ENCODE data around the gene SHROOM3.

Gene SHROOM3

DNA sequence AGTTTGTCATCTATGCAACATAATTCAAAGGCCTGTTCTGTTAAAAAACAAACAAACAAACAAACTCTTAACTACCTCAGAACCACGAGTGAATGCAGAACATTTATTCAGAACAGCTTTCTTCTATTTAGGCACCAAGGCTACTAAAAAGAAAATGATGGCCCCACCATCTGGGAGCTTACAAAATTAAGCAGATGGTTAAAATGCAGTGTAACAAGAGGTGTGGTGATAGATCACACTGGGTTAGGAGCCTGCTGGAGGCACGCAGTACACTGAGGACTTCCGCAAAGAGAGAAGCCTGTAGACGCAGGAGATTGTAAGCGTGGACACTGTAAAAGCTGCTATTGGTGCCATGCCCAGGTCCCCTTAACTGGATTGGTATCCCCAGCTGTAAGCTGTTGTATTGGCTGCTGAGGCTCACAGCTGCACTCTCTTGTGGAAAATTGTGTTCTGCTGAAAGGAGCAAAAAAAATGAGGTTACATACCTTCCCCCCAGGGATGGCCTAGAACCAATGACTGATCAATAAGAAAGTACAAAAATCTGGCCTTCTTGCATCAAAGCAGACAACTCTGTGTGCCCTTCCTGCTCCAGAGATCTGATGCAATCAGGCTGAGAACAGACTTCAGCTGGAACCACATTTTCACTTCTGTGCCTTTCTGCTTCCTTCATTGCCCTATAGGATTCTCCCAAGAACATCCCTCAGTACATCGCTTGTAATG, 60.0 kb downstream of the SHROOM3 start:
- DNase-seq (ENCODE audit: low spot score) = no peak

DNA sequence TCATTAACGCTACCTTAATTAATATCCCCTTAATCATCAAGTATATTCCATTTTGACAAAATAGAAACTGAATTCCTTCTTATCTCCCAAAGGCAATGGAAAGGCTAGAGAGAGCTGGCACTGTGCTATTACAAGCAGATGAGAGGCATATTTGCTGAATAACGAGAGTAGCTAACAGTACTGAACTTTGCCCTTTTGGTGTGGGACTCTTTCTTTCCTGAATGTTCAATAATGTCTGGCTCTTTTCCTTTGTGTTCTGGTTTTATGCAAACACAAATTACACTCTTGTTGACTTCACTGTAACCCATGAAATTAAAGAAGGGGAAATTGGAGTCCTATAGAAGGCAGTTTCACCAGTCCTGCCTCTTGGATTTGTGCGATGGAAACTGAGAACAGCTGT, 63.5 kb downstream of the SHROOM3 start:
- no peak for DNase-seq (ENCODE audit: low spot score)

- no peak for DNase-seq (ENCODE audit: low spot score)
Measured at GRCh38 chr4:76499461-76499860, 64.4 kb downstream of the SHROOM3 start.

DNA sequence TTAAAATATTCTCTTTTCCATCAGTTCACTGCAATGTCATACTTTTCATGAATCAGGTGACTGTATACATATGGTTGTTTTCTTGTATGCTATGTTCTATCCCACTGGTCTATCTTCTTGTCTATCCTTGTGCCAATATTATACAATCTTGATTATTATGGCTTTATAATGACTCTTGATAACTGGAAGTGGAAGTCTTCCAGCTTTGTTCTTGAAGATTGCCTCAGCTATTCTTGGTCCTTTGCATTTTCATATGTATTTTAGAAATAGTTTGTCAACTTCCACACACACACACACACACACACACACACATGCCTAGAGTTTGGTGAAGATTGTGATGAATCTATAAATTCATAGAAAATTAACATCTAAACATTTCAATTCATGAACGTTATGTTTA, 67.9 kb downstream of the SHROOM3 start:
- no peak for DNase-seq (ENCODE audit: low spot score)

DNA sequence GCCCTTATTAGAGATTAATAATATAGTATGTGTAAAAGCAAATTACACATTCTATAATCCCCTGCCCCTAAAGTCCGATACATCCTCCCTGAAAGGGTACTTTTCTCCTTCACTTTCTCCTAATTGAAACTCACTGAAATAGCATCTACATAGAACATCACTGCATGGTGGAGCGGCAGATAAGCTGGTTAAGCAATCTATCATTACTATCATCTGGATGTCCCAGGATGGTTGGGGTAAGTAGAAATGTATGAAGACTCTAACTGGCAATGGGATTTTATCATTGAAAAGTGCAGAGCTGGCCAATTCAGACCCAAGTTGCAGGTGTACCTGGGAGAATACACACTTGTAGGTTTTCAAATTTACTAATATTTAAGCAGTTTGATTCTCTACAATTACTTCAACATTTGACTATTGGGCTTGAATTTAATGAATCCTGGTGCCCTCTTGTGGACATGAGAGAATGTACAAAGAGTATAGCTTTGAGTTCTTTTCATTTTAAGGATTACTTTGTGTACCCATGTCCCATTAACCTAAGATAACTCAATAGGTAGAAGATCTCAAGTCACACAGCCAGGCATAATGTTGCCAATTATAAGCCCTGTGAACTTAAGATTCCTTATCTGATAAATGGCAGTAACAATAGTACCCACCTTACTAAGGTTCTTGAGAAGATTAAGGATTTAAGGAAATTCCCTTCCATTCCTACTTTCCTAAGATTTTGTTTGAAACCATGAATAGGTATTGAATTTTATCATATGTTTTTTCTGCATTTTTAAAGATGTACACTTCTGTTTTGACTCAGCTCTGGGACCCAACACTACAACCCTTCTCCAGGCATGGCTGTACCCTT, 69.8 kb downstream of the SHROOM3 start:
- peak; percentile 41 for DNase-seq (ENCODE audit: low spot score)

DNA sequence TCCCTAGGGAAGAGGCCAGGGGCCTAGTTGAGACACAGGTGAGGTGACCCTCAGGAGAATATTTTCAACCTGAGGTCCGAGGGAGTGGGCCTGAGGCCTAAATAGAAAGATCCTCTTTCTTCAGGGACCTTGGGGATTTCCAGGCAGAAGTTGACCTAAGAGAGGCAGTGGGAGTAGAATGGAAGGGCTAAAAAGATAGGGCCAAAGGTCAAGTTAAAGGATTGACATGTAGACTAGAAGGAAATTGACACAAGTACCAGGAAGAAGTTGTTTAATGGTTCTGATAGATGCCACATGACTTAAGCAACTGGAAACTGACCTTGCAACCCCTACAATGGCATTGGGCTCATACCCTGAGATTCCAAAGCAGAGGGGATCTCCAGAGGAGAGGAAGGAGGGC, 76.9 kb downstream of the SHROOM3 start:
- no peak for DNase-seq (ENCODE audit: low spot score)

DNA sequence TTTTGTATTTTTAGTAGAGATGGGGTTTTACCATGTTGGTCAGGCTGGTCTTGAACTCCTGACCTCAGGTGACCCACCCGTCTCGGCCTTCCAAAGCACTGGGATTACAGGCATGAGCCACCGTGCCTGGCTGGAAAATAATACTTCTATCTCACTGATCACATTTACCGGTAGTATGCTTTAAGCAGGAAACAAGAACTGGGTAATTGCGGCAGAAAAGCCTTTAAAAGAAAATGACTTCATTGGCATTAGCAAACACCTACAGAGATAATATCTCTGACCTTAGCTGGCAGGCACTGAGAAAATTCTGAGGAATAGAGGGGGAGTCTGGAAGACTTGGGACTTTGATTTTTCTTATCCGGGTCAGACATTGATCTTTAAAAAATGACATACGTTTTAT, 78.5 kb downstream of the SHROOM3 start:
- no peak for DNase-seq (ENCODE audit: low spot score)

- no peak for DNase-seq (ENCODE audit: low spot score)
Measured at GRCh38 chr4:76514087-76514486, 79.1 kb downstream of the SHROOM3 start.

DNA sequence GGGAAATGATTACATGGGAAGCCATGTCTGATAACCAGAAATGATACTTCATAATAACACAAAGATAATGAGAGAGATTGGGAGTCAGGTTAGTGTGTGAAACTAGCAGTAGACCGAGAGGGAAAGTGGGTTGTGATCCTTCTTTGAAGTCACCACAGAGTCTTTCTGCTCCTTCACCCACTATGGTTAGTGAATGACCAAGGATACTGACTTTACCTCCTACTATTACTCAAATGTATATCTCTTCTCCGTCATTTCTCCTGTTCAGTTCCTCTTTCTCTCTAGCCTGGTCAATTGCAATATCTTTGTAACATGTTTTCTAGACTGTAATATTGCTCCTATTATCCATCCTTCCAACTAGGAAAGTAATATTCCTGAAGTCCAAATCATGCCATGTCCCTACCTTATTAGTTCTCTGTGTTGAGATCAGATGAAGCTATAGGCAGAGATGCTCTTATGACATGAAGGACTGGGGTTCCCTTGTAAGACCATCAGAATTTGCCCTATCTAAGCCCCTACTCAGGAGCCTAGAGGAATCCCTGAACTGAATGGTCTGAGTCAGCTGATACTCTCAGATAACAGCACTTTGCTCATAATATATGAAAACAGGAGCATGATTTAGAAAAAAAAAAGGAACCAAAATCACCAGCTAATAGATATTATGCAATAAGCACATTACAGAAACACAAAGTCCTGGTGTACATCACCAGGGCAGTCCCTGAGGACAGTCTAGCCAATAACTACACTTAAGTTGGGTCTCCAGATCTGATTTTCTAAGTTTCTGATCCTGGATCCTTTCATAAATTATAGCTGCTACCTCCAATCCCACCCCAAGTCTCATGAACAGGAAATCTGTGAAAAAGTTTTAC, 81.2 kb downstream of the SHROOM3 start:
- DNase-seq (ENCODE audit: low spot score) = no peak

- no peak for DNase-seq (ENCODE audit: low spot score)
Measured at GRCh38 chr4:76518241-76518640, 83.2 kb downstream of the SHROOM3 start.

DNA sequence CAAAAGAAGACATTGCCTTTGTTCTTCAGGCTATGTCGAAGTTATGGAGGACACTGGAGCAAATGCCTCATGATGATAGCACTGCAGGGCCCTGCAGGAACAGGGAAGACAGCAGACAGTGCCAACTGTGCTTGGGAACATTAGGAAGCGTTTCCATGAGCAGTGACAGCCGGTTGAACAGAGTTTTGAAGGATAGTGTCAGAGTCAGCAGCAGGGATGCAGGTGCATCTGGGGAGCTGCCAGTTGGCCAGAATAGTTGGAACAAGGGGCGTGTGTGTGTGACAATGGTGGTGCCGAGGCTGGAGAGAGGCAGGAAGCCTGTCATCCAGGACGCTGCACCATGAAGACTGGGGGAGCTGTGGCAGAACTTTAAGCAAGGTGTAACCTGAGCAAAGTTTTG, 88.6 kb downstream of the SHROOM3 start:
- no peak for DNase-seq (ENCODE audit: low spot score)

DNA sequence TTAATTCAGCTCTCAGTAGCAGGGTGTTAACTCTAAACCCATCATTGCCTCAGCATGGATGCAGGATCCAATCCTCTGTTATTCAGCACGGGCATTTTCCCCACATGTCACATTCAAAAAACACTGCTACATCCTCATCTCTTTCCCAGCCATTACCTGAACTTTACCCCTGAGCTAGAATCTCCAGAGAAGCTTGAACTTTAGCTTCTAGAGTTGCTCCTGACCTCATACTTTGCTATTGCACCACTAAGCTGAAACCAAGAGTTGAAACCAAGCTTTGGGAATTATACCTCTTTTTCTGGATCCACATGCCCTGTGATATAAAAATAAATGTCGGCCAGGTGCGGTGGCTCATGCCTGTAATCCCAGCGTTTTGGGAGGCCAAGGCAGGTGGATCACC, 90.7 kb downstream of the SHROOM3 start:
- no peak for DNase-seq (ENCODE audit: low spot score)

- no peak for DNase-seq (ENCODE audit: low spot score)
Measured at GRCh38 chr4:76526585-76526990, 91.6 kb downstream of the SHROOM3 start.

- DNase-seq (ENCODE audit: low spot score) = no peak
Measured at GRCh38 chr4:76527666-76528065, 92.6 kb downstream of the SHROOM3 start.

GRCh38 chr4:76531597-76531996, 96.6 kb downstream of the SHROOM3 start:
- DNase-seq (ENCODE audit: low spot score) = no peak

DNA sequence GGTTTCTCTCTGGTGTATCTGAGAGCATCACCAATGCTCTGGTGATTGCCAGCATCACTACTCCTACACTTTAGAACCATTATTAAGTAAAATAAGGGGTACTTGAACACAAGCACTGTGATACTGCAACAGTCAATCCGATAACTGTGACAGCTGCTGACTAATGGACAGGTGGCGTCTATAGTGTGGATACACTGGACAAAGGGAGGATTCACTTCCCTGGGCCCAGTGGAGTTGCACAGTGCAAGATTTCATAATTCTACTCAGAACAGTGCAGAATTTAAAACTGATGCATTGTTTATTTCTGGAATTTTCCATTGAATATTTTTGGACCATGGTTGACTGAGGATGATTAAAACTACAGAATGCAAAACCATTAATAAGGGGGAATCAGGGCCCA, 97.8 kb downstream of the SHROOM3 start:
- DNase-seq (ENCODE audit: low spot score) = no peak

DNA sequence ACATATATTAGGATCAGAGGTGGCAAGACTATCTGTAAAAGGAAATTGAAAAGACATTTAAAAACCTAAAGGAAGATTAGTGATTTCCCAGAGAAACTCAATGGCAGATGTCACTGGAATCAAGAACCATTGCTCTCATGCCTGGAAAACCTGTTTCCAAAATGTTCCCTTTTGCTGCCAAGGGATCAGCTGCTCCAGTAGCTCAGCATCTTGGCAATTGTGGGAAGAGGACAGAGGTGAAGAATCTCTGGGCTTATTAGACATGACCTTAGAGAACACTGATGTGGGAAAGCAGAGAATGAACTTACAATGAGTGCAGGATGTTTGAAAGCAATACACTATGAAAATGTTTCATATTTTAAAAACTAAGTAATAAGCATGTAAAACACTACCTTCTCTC, 98.3 kb downstream of the SHROOM3 start:
- no peak for DNase-seq (ENCODE audit: low spot score)

- no peak for DNase-seq (ENCODE audit: low spot score)
Measured at GRCh38 chr4:76535603-76536372, 100.8 kb downstream of the SHROOM3 start.

GRCh38 chr4:76536373-76536689, 101.3 kb downstream of the SHROOM3 start:
- DNase-seq (ENCODE audit: low spot score) = no peak

GRCh38 chr4:76538296-76538695, 103.3 kb downstream of the SHROOM3 start:
- no peak for DNase-seq (ENCODE audit: low spot score)

DNA sequence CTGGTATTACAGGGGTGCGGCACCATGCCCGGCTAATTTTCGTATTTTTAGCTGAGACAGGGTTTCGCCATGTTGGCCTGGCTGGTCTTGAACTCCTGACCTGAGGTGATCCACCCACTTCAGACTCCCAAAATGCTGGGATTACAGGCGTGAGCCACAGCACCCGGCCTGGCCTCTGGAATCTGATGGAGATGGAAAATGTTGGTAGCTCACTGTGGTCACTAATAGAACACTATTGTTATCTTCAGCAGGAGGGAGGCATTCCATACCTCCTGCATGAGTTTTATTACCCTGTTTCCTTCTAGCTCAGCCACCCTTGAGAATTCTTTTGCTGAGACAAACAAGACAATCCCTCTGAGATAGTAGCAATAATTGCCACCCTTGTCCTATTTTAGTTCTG, 105.0 kb downstream of the SHROOM3 start:
- no peak for DNase-seq (ENCODE audit: low spot score)

DNA sequence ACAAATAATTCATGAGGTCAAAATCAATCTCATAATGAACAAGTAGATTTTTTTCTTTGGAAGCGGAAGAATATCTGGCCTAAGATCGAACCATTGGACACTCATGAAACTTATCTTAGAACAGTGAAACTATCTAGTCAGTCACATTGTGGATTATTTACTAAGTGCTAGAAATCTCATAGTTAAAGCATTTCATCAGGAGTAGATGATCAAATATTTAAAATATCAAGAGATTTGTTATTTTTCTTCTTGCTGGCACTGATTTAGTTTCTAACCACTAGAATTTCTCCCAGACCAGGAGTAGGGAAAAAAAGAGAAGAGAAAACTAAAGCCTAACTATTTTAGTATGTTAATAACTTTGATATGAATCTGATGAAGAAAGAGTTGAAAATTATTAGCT, 105.5 kb downstream of the SHROOM3 start:
- no peak for DNase-seq (ENCODE audit: low spot score)

Data from D341Med (cell line).